A673 (cell line): Measurements from ENCODE around the gene ATP10A.

Source experiments
- EZH2 ChIP-seq: fragments of 200-600 bp; sonication (generic); IDR thresholded peaks from 2 replicates; pipeline ENCODE4 v1.6.1; 2017; ENCODE audit warnings: borderline replicate concordance, low read depth, mild to moderate bottlenecking, mixed read lengths, antibody characterized with exemption, low read length; ENCODE audit not compliant: poor library complexity, severe bottlenecking
- TF ChIP-seq, protein P1 (sequence below): fragments of 300-800, 200-600 bp; sonication (generic); conservative IDR thresholded peaks from 2 replicates; pipeline ENCODE4 v1.5.1; 2017; ENCODE audit warnings: low read depth, mild to moderate bottlenecking, antibody characterized with exemption, low read length, moderate library complexity, mixed read lengths

DNA sequence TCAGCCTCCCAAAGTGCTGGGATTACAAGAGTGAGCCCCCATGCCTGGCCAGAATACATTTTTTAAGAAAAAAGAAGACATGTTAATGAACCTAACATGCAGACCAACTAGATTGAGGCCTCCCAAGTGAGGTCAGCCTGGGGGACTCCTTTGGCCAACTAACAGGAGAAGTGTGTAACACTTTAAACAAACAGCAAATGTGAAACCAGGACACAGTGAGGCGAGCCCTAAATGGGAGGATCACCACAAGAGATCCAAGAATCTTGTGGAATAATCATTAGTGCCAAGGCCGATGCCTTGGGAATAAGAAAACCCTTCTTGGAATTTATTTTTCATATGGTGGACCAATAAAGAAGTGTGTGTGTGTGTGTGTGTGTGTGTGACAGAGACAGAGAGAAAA is 73.9 kb downstream of the ATP10A start:
- TF ChIP-seq, protein P1, sequence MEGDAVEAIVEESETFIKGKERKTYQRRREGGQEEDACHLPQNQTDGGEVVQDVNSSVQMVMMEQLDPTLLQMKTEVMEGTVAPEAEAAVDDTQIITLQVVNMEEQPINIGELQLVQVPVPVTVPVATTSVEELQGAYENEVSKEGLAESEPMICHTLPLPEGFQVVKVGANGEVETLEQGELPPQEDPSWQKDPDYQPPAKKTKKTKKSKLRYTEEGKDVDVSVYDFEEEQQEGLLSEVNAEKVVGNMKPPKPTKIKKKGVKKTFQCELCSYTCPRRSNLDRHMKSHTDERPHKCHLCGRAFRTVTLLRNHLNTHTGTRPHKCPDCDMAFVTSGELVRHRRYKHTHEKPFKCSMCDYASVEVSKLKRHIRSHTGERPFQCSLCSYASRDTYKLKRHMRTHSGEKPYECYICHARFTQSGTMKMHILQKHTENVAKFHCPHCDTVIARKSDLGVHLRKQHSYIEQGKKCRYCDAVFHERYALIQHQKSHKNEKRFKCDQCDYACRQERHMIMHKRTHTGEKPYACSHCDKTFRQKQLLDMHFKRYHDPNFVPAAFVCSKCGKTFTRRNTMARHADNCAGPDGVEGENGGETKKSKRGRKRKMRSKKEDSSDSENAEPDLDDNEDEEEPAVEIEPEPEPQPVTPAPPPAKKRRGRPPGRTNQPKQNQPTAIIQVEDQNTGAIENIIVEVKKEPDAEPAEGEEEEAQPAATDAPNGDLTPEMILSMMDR = no peak
- TF ChIP-seq EZH2 = no peak
